ENCODE results near the gene CYREN.

CYREN gene

DNA sequence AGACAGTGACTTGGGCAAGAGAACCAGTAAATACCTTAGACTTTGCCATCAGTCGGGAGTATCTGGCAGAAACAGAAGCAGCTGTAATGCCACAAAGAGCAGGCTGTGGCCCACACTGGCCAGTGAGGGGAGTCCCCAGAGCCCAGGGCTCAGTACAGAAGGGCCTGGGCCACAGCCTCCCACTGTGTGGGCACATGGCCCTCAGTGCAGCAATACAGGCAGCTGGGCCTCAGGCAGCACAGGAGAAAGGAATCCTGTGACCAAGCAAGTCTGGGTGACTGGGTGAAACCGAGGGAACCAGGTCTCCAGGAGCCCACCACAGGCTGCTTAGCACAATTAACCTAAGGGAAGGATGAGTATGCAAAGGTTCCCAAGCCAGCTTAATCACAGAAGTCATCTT lies 26.8 kb upstream of the CYREN start:
- peak in 1 of 2 experiments; percentile 11 for DNase-seq

DNA sequence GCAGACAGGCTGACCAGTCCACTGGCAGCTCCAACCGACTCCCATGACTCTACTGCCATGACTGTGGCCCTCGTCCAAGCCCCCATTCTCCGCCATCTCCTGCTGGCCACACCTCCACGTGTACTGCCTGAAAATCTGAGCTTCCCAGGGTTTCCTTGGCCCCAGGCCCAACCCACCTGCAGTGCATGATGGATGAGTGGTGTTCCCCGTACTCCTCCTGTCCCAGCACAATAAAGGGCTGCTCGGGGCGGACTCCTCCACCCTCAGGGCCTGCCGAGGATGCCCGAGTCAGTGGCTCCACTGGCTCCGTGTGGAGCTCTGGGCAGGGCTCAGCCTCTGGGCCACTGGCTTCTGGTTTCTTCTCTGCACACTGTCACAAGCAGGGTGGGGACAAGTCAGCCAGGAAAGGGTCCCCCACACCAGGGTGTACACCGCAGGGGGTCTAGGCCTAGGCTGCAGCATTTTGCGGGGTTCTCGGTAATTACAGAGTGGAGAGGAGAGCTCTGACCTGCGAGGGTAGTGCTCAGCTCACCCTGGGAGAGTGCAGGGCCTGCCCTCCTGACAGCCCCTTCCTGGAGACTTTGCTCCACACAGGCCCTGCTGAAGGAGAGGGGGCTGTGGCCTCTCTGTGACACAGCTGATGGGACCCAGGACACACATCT lies 25.6 kb upstream of the CYREN start:
- DNase-seq, result no peak

DNA sequence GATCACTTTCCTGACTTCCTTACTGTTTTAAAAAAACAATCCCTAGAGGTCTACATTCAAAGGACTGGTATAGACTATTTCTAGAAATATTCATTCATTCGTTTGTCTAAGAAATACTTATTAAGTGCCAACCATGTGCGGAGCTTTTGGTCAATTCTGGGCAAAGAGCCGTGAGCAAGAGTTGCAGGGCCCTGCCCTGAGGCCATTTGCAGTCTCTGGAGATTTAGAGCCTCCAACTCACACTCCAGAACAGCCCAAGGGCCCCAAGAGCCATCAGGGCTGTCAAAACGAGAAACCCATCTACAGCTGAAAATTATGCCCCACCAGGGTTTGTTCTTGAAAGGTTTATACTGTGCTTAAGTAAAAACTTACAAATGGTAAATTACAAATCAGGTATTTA lies 24.6 kb upstream of the CYREN start:
- peak in 1 of 2 experiments; percentile 11 for DNase-seq

DNA sequence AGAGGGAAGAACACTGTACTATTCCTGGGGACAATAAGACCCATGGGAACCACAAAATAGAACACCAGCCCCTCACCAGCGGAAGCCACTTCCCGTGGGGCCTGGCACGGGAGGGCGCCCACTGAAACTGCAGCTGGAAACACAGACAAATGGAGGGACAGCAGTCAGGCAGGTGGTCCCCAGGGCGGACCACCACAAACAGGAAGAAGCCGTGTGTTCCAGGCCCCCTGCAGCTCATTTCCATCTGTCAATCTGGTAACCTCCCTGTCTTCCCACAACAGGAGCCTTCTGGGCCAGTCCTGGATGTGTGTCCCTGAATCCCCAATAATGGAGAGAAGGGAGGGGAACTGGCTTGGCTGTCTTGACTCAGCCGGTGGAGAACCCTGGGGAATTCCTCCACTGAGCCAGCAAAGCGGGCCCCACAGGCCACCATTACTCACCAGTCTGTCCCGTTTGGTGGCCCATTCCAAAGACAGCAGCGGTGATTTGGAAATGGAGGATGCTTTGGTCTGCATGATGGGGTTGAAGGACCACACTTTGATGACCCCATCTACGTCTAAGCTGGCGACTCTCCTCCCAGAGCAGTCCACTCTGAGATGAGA lies 24.1 kb upstream of the CYREN start:
- peak in 1 of 2 experiments; percentile 11 for DNase-seq

DNA sequence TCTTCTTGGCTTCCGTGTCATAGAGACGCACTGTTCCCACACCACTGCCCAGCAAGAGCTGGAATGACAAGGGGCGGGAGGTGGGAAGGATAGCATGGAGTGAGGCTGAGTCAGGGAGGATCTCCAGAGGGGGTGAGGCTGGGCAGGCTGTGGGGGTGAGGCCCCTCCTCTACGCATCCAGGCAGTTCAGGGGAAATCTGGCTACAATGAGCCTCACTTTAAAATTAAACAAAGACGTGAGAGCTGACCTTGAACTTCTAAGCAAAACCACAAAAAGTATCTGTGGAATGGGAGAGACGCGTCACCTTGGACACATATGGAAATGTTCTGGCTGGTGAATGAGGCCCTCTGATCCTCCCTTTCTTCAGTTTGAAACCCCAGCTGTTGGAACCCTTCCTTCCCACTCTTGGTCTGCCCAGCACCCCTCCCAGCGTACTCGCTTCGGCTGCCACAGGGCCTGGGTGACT lies 23.1 kb upstream of the CYREN start:
- DNase-seq, result no peak

DNA sequence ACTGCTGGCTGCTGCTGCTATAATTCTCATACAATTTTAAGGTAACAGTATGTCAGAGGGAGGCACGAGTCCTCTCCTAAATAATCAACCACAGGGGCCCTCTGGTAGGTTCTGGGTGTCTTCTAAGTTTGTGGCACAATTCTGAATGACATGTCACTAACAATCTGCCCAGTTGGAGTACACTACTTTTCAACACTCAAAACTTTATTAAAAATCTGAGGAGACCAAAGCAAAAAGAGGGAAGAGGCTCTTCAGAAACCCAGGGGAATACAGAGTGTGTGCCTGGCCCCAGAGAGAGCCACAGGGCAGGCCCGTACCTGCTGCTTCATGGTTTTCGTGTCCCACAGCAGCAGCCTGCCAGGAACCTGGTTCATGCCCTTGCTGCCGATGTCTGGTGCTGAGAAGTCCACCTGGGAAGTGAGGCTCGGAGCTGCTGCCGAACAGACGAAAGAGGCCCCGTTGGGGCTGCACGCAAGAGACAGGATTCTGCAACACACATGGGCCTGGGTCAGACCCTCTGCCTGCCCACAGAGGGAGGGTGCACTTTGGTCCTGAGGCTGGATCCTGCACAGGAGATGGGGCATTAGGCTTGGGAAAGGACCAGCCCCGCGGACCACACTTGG lies 22.5 kb upstream of the CYREN start:
- DNase-seq, result no peak

DNA sequence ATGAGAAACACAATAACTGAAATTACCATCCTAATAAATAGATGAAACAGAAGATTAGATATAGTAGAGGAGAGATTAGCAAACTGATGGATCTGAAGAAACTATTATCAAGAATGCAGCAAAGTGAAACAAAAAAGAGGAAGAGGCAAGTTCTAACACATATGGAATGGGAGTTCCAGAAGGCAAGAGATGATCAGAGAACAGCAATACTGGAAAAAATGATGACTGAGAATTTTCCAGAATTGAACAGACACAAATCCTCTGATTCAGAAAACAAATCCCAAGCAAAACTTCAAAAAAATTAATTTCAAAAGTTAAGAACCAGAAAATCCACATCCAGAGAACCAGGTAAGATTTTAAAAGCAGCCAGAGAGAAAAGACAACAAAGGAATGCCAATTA lies 20.2 kb upstream of the CYREN start:
- DNase-seq, result no peak

DNA sequence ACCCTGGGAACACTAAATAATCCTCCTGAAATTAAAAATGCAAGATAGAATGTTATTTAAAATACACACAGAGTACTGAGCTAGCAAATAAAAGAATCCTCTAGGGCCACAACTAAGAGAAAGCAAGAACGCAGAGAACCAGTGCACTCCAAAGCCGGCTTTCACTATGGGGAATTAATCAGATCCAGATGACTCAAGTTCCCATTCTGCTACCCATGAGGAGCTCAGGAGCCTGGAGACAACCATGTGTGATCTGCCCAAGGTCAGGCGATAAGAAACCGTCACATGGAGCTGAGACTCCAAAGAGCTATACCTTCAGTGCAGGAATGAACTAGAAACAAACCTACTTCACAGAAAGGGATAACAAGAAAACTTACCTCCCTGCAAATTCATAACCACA lies 19.5 kb upstream of the CYREN start:
- DNase-seq, result no peak

DNA sequence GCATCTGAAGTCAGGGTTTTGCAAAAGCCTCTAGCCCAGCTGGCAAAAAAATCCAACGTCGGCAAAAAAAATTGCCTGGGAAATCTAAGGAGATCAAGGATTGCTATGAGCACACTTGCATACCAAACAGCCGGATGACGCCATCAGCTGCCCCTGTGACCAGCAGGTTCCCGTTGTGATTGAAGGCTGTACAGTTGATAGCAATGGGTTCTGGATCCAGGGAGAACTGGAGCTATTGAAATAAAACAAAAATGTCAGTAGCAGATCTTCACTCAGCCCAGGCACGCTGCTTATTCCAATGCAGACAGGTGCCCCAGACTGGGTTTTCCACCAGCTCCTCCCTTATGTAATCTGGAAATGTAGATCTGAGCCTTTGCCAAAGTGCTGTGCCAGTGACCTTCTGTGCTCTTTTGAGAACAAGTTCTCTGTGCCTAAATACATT lies 18.7 kb upstream of the CYREN start:
- no peak for DNase-seq

DNA sequence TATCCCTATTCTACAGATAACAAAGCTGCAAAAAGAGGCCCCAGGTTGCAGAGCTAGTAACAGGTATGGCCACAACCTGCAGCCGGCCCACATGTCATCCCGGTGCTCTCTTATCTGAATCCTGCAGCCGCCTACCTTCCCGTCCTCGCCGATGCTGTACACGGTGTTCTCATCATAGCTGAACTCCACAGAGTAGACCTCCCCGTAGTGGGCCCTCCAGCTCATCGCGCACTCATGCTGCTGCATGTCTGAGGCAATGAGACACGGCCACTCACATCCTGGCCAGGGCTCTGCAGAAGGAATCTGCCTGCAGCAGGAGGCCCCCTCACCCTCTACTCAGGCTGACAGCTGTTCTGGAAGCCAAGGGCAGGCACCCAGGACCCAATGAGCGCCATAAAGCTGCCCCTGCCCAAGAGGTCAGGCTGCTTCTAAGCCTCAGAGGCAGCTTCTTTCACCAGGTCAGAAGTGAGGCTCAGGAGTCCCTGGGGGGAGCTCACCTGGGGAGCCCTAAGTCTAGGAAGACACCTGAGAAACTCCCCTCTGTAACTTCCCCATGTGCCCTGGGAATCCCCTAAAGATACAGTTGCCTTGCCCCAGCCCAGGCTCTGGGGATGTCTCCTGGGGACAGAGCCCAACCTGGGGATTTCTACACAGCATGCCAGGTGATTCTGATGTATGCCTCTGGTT lies 17.9 kb upstream of the CYREN start:
- DNase-seq, result no peak

DNA sequence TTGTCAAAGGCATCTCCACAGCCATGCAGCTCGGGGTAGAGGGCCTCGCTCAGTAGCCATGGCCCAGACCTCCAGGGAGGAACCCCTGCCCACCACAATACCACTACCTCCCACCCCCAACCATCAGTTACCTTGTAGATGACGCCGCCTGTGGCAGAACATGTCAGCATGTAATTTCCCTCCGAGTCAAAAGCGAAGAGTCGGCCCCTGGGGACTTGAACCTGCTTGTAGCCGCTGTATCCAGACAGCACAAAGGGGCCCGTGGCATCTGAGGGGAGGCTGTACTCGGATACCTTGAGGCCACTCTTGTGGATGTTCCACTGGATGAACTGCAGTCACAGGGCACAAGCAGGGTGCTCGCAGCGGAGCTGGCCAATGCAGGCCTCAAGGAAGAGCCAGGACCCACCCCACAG lies 16.3 kb upstream of the CYREN start:
- peak; percentile 28 to 45 for DNase-seq

DNA sequence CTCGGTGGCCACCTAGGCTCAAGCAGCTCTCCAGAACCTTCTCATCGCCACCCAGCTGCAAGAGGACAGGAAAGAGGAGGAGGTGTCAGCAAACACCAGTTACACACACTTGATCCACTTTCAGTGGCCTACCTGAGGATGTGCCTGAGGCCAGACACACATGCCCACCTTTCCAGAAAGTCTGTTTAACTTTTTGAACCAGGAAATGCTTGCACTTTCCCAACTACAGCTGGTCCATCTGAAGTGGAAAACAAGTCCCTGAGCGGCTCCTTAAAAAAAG lies 15.7 kb upstream of the CYREN start:
- peak in 1 of 2 experiments; percentile 14 for DNase-seq

DNA sequence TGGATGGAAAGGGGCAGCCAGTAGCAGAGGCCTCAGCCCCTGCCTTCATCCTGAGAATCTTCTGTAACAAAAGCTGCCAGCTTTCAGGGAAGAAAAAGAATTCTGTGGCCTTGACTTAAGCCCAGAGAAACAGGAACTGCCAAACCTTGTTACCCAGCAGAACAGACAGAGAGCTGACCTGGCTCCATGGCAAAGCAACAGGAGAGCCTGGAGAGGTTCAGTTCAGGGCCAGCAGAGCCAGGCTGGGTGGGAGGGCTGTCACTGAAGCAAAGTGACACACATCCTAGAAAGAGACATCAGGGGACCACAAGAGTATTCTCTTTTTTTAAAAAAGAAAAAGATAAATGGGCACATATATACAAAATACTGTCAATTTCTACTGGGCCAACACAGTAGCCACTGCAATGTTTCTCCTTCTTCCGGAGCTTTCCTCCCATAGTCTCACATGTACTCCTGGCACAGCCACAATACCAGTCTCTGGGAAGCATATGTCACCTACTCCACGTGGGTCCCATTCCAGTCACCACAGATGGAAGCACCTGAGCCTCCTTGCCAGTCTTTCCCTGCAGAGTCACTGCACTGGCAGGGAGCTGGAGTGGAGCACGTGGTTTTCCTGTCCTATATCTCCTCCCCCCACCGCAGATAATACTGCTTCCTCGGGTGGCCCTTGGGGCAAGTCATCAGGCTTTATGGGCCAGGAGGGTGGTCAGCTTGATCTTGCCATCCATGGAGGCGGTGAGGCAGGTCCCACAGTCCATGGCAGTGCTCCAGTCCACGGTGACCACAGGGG lies 15.2 kb upstream of the CYREN start:
- DNase-seq, result peak in 1 of 2 experiments; percentile 6

DNA sequence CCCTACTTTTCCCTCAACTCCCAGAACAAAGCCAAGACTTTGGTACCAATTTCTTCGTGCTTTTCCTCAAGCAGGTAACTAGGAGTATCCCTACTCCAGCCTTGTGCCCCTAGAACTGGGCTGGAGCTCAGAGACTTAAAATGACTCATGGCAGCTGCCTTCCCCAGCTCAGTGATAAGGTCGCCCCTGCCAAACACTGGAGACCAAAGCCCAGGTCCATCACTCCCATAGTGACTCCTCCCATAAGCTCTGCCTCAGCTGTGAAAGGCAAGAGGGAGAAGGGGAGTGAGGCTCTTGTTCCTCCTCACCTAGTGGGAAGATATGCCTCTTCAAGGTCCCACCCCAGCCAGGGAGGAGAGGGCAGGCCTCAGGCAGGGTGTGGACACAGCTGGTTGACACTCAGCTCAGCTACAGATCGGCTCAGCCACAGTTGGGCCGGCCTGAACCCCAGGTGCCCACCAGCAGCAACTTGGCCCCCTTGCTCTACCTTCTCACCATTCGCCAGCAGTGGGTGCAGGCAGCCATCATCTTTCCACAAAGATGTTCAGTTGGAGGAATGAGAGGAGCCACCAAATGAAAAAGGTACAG lies 13.8 kb upstream of the CYREN start:
- peak in 1 of 2 experiments; percentile 13 for DNase-seq

DNA sequence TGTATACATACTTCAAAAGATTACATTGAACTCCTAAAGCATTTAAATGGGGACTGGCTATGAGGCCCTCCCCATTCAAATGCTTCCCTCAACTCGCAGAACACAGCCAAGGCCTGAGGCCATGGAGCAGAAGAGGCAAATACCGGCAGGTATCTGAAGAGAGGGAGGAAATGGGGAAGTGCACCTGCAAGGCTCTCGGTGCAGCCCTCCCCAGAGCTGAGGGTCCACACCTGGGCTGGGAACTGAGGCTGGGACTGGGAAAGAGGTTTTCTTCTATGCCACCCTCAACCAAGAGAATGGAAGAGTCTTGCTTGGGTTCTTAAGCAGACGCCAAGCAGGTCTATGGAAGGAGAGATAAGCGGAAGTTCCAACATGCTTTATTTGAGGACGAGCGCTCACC lies 13.0 kb upstream of the CYREN start:
- no peak for DNase-seq

DNA sequence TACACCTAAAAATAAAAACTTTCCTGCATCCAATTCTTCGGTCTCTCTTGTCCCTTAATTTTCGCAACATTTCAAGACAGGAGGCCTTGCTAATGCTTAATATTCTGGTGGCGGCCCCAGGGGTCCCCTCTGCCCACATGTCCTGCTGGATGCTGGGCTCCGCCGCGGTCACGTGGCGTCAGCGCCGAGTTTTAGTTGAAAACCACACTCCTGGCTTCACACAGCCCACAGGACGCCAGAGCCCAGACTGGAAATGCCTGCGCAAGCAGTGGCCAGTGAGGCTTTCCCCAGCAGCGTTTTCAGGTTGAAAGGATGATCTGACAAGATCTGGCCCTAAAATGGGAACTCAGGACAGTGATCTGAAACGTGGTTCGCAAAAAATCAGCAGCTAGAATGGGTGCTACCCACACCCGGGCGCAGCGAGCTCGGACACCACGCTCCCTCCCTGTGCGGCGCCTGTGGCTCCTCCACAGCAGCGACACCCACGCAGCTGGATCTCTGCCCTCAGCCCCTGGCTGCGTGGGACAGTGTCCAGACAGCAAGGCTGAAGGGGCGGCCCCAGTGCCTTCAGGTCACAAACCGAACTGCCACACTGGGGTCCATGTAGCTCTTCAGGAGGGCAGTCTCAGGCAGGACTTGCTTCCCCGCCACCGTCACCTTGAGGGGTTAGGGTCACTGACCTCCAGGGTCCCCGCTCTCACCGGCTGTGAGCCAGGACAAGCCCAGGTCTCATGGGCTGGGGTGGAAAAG lies 11.6 kb upstream of the CYREN start:
- DNase-seq, result peak in 1 of 2 experiments; percentile 13

DNA sequence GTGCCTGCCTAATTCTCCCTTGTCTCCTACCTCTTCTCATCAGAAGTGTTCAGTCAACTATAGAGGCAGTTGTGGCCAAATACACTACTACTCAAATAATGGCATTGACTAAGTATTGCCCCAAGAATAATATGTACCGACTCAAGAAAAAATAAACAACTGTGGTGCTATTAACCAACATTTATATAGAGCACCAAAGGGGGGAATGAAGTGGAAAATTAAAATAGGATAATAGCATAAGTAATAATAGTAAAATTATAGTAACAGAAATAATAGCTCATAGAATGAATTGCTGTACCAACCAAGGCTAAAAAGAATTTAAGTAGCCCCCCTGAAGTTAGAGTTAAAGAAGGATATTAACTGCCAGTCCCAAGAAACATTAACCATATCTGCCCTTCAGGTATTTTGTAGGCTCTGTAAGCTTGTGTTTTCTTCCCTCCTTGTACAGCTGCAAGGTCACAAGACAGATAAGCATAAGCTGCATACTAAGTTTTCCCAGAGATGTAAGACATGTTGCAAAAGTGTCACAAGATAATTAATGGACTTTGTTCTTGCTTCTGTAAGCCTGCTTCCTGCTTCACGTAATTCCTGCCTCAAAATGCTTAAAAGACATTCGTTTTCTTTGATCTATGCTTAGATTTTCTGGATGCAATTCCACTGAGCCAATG lies 10.9 kb upstream of the CYREN start:
- no peak for DNase-seq

DNA sequence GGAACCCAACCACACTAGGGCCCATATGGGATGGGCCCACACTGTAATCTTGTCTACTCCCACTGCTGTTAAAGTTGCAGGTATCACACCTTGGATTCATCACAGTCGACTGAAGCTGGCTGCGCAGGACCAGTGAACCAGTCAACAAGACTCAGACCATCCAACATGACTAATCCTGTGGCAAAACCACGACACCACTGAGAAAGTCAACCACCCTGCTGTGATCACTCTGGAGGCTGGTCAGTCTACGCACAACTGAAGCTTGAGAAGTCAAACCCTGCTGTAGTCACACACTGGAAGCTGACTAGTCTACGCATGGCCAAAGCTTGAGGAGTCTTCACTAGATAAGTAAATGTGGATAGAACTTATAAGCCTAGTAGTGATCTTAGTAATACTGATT lies 9.6 kb upstream of the CYREN start:
- peak; percentile 22 to 32 for DNase-seq

DNA sequence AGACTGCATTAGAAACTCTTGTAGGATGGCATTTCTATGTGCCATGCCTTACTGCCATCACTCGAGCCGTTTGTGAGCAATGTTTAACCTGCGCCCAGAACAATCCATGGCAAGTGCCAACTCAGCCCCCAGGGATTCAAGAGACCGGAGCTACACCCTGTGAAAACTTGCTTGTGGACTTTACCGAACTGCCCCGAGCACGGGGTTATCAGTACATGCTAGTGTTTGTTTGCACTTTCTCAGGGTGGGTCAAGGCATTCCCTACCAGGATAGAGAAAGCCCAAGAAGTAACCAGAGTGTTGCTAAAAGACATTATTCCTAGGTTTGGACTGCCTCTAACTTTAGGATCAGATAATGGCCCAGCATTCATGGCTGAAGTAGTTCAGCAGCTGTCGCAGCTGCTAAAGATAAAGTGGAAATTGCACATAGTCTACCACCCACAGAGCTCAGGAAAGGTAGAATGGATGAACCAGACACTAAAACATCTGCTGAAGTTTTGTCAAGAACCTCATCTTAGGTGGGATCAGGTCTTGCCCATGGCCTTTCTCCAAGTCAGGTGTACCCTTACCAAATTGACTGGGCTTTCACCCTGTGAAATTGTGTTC lies 8.9 kb upstream of the CYREN start:
- DNase-seq, result peak; percentile 7 to 10

DNA sequence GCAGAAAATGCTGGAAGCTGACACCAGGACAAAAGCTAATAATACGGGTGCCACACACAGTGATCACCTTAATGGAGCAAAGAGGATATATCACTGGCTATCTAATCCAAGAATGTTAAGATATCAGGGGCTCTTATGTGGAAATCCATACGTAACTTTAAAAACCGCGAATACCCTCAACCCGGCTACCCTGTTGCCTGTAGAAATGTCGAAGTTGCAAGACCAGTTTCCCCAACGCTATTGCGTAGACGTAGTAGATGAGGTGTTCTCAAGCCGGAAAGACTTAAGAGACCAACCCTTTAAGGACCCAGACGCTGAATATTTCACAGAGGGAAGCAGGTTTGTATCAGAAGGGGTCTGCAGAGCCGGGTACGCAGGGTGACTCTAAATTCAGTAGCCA lies 7.9 kb upstream of the CYREN start:
- no peak for DNase-seq

Data from activated T-cell treated with anti-CD3 and anti-CD28 coated beads, Interleukin-2, amount 50 U/mL, for 48 hours (primary cell).